ENCODE data around the gene FLYWCH2. TPM values are rescaled to one million over a fixed set of nuclear protein-coding genes. Genes with fewer than 3 reads are reported as not detected.

Gene FLYWCH2
- total and polyA plus RNA-seq, 2 of the 4 experiments (the other 2 are of a cell fraction) = 42.3 to 66.3 TPM

- Histone ChIP-seq H2BK120ac (ENCODE audit: low read depth, low read length) (no peak overlapping the region), H3K9me3 (ENCODE audit: control insufficient read depth, insufficient read depth, low read length) (no peaks in the 10 kb centered on the region), H3K18ac (ENCODE audit: low read depth, low read length) (no peak overlapping the region; the same call in 1 of the 2 replicates), H4K5ac (ENCODE audit: low read depth, low read length) (no peak overlapping the region), H3K4ac (ENCODE audit: low read depth, low read length) (peak overlapping the region; percentile 19), H2AK9ac (replicated peaks; ENCODE audit: low read depth, low read length, poor library complexity) (peak overlapping the region; percentile 22), H3K14ac (replicated peaks; ENCODE audit: low read depth, low read length) (peak overlapping the region; percentile 10; the same call in 1 of the 2 replicates), H2BK20ac (ENCODE audit: low read depth, low read length) (no peak overlapping the region), H3K4me3 (ENCODE audit: insufficient read depth, low read depth, low read length) (no peak overlapping the region), H3K79me1 (ENCODE audit: low read depth in 1 of 2, low read length in 2 of 2) (peaks cover 6 to 27% of the 10 kb centered on the region in 2 experiments), H3K36me3 (ENCODE audit: control insufficient read depth, insufficient read depth, low read length) (peaks cover 34% of the 10 kb centered on the region), H4K20me1 (ENCODE audit: insufficient read depth, low read length) (peaks cover 10% of the 10 kb centered on the region; the same call in 1 of the 2 replicates), H2BK15ac (ENCODE audit: low read depth, low read length) (no peak overlapping the region), H2AFZ (replicated peaks; ENCODE audit: low read length, poor library complexity) (no peak overlapping the region), H3K23ac (ENCODE audit: low read depth, low read length) (no peak overlapping the region), H2BK5ac (ENCODE audit: low read depth, low read length, poor library complexity, severe bottlenecking) (peak overlapping the region; percentile 49), H3K4me1 (ENCODE audit: control insufficient read depth, insufficient read depth, low read length) (peaks cover 8% of the 10 kb centered on the region), H3K27ac (ENCODE audit: insufficient read depth, low read length) (no peak overlapping the region), H3K4me2 (ENCODE audit: low read depth, low read length) (no peak overlapping the region), H4K91ac (ENCODE audit: insufficient read depth, low read depth, low read length) (no peak overlapping the region), H3K9ac (ENCODE audit: low read depth, low read length) (no peak overlapping the region), H2AK5ac (ENCODE audit: low read depth, low read length) (peak overlapping the region; percentile 88; the same call in 1 of the 2 replicates), H3K56ac (ENCODE audit: extremely low read depth, insufficient read depth, low read length) (no peak overlapping the region), H3K27me3 (ENCODE audit: control insufficient read depth, insufficient read depth, low read length) (no peaks in the 10 kb centered on the region), H4K8ac (ENCODE audit: low read depth in 2 of 2, low read length in 2 of 2) (no peak overlapping the region), H3K9me1 (ENCODE audit: insufficient read depth, low read length) (peaks cover 10% of the 10 kb centered on the region)
- intact Hi-C loops (cut with micrococcal nuclease) = no loop called here
- dilution Hi-C loops (cut with HindIII; ENCODE audit: low sequenced_read_pairs, unreplicated experiment) = no loop called here
- BruUV-seq (replicated peaks) = no TSS peak
- TF ChIP-seq MXI1 (IDR thresholded peaks at IDR 0.05; ENCODE audit: borderline replicate concordance, low read depth, low read length) = no peak
- TF ChIP-seq BHLHE40 (IDR thresholded peaks at IDR 0.05; ENCODE audit: low read depth, low read length) = no peak
- peak; percentile 43 for DNase-seq
- in situ Hi-C loops (cut with MboI; ENCODE audit: low sequenced_read_pairs) = no loop called here
- WGBS, 2 experiments (ENCODE audit: extremely low coverage in 2 of 2, insufficient read length in 1 of 2) = 0% methylated on average over 1 of the region's 4 CpGs; no CpG with 5 or more reads in 1 of the 2 experiments
- POLR2A ChIA-PET (ENCODE audit: unreplicated experiment) = no interaction called here
- ATAC-seq (ENCODE audit: low read depth) = peak; percentile 72
- CTCF ChIA-PET = no interaction called here
Observed at GRCh38 chr16:2895813-2896212, 12.8 kb downstream of the FLYWCH2 start.
